CD4-positive, alpha-beta T cell treated with Interferon alpha-2 for 1 hour (primary cell): ENCODE results near the gene LRP5.
"Not testable (repeated sequence)": the region's sequence is repeated elsewhere in the genome, so short reads cannot be mapped to it uniquely, and the experiment has no call there.

Experiments
- DNase-seq, 2 donors: peaks; one replicate each; pipeline ENCODE4 v3.0.0-alpha.2; 2020 to 2022

Gene LRP5

GRCh38 chr11:68446046-68446725 is 133.8 kb downstream of the LRP5 start:
- no peak for DNase-seq

GRCh38 chr11:68447015-68447801 is 134.8 kb downstream of the LRP5 start:
- peak; percentile 76 to 82 for DNase-seq

- DNase-seq, result not testable (repeated sequence)
Measured at GRCh38 chr11:68447914-68448313, 135.5 kb downstream of the LRP5 start.

DNA sequence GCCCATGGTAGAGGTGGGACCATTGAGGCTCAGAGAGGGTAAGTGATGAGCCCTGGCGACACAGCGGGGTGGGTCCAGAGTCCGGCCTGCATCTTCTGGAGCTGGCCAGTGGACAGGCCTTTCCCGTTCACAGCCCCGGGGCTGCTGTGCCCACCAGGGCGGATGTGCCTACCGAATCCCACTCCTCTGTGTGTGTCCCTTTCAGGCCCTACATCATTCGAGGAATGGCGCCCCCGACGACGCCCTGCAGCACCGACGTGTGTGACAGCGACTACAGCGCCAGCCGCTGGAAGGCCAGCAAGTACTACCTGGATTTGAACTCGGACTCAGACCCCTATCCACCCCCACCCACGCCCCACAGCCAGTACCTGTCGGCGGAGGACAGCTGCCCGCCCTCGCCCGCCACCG is 136.2 kb downstream of the LRP5 start:
- DNase-seq, result no peak

DNA sequence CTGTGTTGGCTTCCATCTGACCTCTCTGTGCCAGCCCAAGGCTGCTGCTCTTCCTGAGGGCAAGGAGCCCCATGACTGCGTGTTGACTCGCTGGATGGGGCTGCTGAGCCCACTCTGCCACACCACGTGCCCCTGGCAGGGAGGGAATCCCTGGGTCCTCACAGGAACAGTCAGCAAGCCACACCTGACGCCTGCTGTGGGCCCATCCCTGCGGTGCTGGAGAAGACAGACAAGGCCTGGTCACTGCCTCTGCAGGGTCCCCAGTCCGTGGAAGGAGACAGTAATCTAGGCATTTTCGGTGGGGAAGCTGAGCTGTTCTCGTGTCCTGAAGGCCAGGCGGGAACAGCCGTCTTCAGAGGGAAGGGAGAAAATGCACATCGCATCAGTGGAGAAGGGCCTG is 137.6 kb downstream of the LRP5 start:
- no peak for DNase-seq

DNA sequence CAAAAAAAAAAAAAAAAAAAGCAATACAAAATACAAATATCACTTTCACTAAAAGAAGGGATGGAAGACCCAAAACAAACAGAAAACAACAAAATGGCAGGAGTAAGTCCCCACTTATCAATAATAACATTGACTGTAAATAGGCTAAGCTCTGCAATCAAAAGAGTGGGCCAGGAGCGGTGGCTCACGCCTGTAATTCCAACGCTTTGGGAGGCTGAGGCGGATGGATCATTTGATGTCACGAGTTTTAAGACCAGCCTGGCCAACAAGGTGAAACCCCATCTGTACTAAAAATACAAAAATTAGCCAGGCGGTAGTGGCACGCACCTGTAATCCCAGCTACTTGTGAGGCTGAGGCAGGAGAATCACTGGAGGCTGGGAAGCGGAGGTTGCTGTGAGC is 138.3 kb downstream of the LRP5 start:
- DNase-seq, result no peak

DNA sequence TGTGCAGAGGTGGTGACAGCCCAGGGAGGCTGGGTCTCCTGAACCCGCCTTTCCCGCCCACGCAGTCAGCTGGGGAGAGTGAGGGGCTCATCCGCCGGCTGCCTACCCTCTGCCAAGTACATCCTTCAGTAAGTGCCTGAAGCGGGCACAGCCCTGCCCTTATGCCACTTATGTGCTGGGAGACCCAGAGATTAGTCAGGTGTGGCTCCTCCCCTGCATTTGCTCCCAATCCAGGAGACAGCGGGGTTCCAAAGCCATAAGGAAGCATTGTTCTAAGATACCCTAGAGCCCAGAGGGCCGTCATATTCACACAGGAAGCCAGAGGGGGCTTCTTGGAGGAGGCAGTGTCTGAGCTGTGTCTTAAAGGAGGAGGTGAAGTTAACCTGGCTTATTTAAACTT is 142.4 kb downstream of the LRP5 start:
- DNase-seq, result no peak

DNA sequence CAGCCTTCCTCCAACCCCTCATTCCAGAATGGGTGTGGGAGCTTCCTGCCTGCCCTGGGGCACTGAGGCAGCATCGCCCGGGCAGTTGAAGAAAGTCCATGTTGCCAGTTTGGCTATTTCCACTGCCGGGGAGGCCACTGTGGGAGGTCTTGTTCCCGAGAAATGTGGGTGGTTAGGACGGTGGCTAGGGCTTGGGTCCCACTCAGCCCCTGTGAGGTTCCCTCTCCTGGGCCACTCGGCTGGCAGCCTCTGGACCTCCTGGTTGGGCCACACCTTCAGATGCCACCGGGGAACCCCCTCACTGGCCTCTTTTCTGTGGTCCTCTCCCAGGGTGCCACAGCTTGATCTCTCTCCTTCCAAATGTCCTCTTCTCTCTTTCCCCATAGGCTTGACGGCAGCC is 143.1 kb downstream of the LRP5 start:
- DNase-seq, result no peak

DNA sequence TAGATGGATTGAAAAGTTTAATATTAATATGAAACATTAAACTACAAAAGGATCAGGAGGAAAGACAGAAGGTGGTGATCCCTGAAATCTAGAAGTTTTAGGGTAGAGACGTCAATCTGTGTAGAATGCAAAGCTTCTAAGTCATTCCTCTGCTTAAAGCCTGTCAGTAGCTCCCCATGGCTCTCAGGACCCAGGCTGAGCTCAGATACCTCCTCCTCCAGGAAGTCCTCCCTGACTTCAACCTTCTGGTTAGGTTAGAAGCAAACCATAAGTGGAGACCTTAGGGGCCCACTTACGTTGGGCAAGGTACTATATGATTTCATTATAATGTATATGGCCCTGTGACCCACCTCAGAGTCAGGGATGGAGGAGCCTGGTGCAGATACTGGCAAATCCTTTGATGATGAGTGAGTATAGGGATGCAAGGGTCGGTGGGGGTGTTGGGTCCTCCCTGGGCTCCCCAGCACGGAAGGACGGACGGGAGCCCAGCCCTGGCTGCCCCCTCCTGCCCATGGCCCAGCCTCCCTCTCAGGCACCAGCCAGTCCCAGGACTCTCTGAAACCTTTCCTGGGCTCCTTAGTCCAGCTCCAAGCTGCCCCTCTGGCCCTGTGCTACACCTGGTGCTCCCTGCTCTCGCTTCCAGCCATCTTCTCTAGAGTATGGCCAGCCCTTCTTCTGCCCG is 145.0 kb downstream of the LRP5 start:
- DNase-seq, result no peak

- no peak for DNase-seq
Measured at GRCh38 chr11:68457898-68458249, 145.5 kb downstream of the LRP5 start.

DNA sequence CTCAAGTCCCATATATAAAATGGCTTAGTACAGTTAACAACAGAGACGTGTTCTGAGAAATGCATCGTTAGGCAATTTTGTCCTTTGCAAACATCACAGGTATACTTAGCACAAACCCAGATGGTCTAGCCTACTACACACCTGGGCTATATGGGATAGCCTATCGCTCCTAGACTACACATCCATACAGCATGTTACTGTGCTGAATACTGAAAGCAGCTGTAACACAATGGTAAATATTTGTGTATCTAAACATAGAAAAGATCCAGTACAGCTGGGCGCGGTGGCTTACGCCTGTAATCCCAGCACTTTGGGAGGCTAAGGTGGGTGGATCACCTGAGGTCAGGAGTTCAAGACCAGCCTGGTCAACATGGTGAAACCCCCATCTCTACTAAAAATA is 145.9 kb downstream of the LRP5 start:
- not testable (repeated sequence) for DNase-seq

- DNase-seq, result peak; percentile 94 to 97
Measured at GRCh38 chr11:68459886-68460740, 147.7 kb downstream of the LRP5 start.

DNA sequence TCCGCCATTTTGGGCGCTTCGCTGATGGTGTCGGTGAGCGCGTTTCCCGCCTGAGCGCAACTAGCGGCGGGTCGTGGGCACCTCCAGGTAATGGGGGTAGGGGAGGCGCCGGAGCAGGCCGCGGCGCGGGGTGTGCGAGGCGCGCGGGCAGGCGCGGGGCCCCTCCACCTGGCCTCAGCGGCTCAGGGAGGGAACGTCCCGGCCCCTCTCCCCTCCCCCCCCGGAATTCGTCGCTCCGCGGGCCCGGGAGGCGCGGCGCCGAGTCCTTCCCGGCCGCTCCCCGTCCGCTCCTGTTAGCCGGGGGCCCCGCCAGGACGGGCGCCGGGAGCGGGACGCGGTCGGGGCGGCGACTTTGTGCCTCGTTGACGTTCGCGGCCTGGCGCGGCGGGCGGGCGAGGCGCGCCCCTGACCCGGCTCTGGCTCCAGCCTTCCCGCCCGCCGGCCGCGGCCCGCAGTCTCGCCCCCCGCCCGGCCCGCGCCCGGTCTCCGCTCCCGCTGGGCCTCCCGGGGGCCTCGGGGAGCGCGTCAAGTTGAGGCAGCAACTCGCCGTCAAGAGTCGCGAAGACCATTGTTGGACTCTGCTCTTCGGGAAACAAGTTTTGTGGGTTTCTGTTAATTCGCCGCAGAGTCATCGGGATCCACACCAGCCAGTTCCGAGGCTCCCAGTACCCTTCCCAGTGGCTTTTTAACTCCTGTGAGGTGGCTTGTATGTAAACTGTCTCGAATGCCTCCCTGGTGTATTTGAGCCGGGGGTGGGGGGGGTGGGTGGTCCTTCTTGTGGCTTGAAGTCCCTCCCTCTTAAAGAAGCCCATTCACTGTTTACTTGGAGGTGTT is 148.6 kb downstream of the LRP5 start, which contains the start of gene PPP6R3:
Gene PPP6R3 (plus strand): TSS at position 12 of the 834 bp plus-strand sequence. CDS start 76,913 bp downstream, outside the sequence.
- peak in 1 of 2 donors; percentile 37 for DNase-seq

DNA sequence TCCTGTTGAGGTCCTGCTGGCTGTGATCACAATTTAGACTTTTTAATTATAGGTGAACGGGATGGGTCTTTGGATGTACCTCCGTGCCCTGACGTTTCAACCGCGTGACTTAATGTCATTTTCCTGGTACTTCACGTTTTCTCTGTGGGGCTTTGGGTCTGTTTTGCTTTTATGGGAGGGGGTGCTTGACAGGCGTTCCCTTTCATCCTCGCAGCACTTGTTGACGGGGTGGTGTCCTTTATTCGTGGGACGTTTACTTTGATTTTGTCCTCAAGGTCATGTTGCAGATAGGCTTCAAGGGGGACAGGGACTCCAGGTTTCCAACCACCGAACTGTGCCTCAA is 149.2 kb downstream of the LRP5 start:
- DNase-seq, result no peak

GRCh38 chr11:68463714-68464113 is 151.3 kb downstream of the LRP5 start:
- no peak for DNase-seq

DNA sequence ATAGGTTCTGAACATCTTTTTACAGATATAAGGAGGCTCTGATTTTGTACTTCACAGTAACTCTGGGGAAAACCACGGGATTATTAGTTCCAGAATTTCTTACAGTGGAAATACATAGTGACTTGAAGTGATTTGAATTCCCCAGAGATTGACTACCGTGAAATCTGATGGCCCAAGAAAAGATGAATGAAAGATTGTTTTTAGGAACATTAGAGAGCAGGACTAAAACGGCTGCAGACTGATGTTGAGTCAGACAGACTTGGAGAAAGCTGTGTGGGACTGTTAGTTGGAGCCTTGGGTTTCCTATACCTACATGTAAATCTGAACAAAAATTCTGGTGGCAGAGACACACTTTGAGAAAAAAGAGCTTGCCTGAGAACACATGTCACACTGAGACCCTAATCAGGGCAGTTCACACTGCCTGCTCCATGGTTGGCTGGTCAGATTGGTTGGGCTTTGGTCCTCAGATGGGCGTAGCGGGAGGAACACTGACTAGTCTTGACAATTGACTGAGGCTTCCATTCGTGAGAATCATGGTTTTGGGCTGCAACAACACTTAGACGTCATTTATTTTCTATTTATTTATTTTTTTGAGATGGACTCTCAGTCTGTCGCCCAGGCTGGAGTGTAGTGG is 154.9 kb downstream of the LRP5 start:
- DNase-seq, result no peak

DNA sequence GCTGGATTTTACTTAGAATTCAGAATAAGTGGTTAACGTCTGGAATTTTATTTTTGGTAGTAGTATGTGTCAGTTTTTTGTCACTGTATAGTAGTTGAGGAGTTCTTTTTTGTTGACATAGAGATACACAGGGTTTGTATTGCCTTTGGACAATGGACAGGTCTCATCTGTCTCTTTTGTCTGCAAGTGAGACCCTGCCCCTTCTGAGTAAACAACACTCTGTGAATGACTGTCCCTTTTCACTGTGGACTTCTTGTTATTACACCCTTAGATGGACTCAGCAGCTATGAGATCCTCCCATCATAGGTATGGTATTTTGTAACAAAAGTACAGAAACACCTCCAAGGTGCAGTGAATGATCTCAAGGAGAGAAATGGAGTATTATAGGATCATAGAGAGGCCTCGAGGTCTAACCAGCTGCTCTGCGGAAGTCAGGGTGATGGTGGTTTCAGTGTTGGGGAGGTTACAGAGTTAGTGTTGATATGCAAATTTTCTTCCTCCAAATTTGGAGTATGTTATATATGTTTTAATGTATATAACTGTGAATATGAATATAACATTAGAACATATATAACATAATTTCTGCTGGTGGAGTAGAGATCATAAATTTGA is 155.9 kb downstream of the LRP5 start:
- DNase-seq, result peak in 1 of 2 donors; percentile 25

- DNase-seq, result no peak
Measured at GRCh38 chr11:68469122-68469521, 156.7 kb downstream of the LRP5 start.

DNA sequence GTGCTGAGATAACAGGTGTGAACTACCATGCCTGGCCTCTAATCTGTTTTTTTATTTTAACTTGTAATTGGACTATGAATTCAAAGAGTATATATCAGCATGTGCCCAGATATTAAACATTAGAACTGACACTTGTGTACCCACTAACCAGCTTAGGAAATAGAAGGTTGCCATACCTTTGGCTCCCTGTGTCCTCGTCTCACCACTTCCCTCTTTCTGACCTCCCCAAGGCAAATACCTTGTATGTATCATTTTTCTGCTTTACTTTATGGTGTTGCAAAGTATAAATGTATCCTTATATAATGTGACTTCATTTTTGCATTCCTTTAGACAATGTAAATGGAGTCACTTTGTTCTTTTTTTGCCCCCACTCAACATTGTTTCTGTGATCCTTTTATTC is 157.3 kb downstream of the LRP5 start:
- no peak for DNase-seq

- no peak for DNase-seq
Measured at GRCh38 chr11:68470304-68470811, 158.0 kb downstream of the LRP5 start.
